Stomach (tissue), 9 donors: Measurements from ENCODE around the gene EDN3. TPM values are rescaled to one million over a fixed set of nuclear protein-coding genes. Genes with fewer than 3 reads are reported as not detected.

Experiments used
- DNase-seq, 2 donors: peaks; one replicate each; pipeline versions ENCODE4 v3.0.0 to v3.0.0-alpha.2; 2013 to 2019
- H3K27ac ChIP-seq, 5 donors: fragments of 200-600 bp in 4 of 5; sonication (generic) in 4 of 5; one replicate each; pipeline ENCODE4 v1.5.1; 2013 to 2019; ENCODE audit warnings: mild to moderate bottlenecking in 1 of 5, moderate library complexity in 1 of 5
- H3K27me3 ChIP-seq, 3 donors: fragments of 200-600 bp; sonication (generic); one replicate each; pipeline ENCODE4 v1.5.1; 2017 to 2019; ENCODE audit warnings: mixed run types in 1 of 3
- H3K36me3 ChIP-seq, 4 donors: fragments of 200-600 bp; sonication (generic); 1 replicate in 3 of 4; 2 replicates in 1 of 4; pipeline ENCODE4 v1.5.1; 2016 to 2019
- H3K4me1 ChIP-seq, 4 donors: fragments of 200-600 bp; sonication (generic); one replicate each; pipeline ENCODE4 v1.5.1; 2016 to 2019
- H3K4me3 ChIP-seq, 4 donors: fragments of 200-600 bp; sonication (generic) in 3 of 4; one replicate each; pipeline ENCODE4 v1.5.1; 2016 to 2019; ENCODE audit warnings: mild to moderate bottlenecking in 1 of 4
- H3K9me3 ChIP-seq, 4 donors: fragments of 200-600 bp; sonication (generic); one replicate each; pipeline ENCODE4 v1.5.1; 2016 to 2019
- EP300 ChIP-seq: sonication (generic); formaldehyde crosslinking; IDR thresholded peaks from one replicate; pipeline ENCODE4 v1.6.1; 2017; ENCODE audit warnings: antibody characterized with exemption
- POLR2A ChIP-seq, 4 donors: fragments of 450-650 bp; IDR thresholded peaks; one replicate each; pipeline ENCODE4 v1.6.1; 2016; ENCODE audit warnings: antibody characterized with exemption in 4 of 4, control low read depth in 2 of 4, mild to moderate bottlenecking in 1 of 4, moderate library complexity in 1 of 4
- POLR2AphosphoS5 ChIP-seq, 3 donors: sonication (generic); formaldehyde crosslinking; IDR thresholded peaks; one replicate each; pipeline ENCODE4 v1.6.1; 2016; ENCODE audit warnings: antibody characterized with exemption in 3 of 3
- WGBS, 5 donors: extraction: QIAGEN DNeasy Blood & Tissue Kit in 3 of 5; methylation state at CpG; one replicate each; pipeline versions ENCODE4 v1.1.5 to v1.1.7; 2013 to 2018; 5-methylcytosine and 5-hydroxymethylcytosine counted together
- intact Hi-C: fragments of 100-400 bp; cut with DNase I; formaldehyde crosslinking; loops from one replicate; pipeline ENCODE4 v1.15.1; 2023; ENCODE audit warnings: low total_unique reads
- polyA plus RNA-seq, 3 donors: library from polyadenylated mRNA; stranded (reverse); fragments of 200-250 nt; gene quantifications; one replicate each; pipeline ENCODE4 v1.2.3, GENCODE V29; 2013
- total RNA-seq, 5 donors: library from RNA; depleted of rRNA; stranded (reverse); fragments of >200 nt; gene quantifications; one replicate each; pipeline versions ENCODE4 v1.1.0 to v1.2.3, GENCODE V29; 2014 to 2016
- TF ChIP-seq, protein P1 (sequence below), 7 experiments: fragments of 450-650 bp in 4 of 7; fragments of 200-600 bp in 3 of 7; sonication (generic) in 3 of 7; IDR thresholded peaks; one replicate each; pipeline ENCODE4 v1.5.1; 2016 to 2019; ENCODE audit warnings: antibody characterized with exemption in 7 of 7, control low read depth in 2 of 7, mild to moderate bottlenecking in 1 of 7
- donor health status: healthy with polysubstance abuse.
- donor health status: Bipolar disorder and iron deficiency.
- donor health status: healthy.

The EDN3 gene
- total and polyA plus RNA-seq, 8 donors: 2.0 to 20.0 (median 4.4) TPM; not detected in 4

DNA sequence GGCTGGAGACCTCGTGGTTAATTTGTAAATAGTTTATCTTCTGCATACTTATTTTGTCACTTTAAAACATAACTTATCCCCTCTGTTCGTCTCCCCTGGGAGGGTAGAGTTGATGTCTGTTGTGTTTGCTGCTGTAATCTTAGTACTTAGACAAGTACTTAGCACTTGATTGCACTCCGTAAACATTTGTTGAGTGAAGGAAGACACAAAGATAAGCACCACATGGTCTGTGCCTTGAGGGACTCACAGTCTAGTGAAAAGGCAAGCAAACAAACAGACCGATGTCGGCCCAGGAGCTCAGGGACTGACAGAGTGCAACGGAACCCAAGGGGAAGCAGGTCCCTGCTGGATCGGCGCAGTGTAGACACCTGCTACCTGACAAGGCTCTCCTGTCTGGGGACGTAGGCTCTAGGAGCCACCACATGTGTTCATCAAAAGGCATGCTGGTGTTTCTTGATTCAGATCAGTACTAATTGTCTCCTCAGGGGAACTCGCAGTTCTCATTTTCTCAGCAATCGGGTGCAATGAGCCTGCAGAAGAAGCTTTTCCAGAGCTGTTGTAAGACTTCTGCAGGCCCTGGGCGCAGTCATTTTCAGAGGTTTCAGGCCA lies 31.4 kb downstream of the EDN3 start:
- Histone ChIP-seq H3K27ac (no peak overlapping the region), H3K9me3 (no peaks in the 10 kb centered on the region), H3K36me3 (no peaks in the 10 kb centered on the region), H3K27me3 (peaks cover 0 to 19% (median 9%) of the 10 kb centered on the region in 3 donors), H3K4me3 (no peak overlapping the region), H3K4me1 (no peaks in the 10 kb centered on the region)
- 41 to 58% (median 44%) methylated on average over 12 of the region's 12 CpGs for WGBS, 5 donors
- no peak for TF ChIP-seq EP300
- TF ChIP-seq, protein P1, sequence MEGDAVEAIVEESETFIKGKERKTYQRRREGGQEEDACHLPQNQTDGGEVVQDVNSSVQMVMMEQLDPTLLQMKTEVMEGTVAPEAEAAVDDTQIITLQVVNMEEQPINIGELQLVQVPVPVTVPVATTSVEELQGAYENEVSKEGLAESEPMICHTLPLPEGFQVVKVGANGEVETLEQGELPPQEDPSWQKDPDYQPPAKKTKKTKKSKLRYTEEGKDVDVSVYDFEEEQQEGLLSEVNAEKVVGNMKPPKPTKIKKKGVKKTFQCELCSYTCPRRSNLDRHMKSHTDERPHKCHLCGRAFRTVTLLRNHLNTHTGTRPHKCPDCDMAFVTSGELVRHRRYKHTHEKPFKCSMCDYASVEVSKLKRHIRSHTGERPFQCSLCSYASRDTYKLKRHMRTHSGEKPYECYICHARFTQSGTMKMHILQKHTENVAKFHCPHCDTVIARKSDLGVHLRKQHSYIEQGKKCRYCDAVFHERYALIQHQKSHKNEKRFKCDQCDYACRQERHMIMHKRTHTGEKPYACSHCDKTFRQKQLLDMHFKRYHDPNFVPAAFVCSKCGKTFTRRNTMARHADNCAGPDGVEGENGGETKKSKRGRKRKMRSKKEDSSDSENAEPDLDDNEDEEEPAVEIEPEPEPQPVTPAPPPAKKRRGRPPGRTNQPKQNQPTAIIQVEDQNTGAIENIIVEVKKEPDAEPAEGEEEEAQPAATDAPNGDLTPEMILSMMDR (IDR thresholded peaks at IDR 0.05): no peak
- intact Hi-C loops: no loop called here
- DNase-seq: no peak

DNA sequence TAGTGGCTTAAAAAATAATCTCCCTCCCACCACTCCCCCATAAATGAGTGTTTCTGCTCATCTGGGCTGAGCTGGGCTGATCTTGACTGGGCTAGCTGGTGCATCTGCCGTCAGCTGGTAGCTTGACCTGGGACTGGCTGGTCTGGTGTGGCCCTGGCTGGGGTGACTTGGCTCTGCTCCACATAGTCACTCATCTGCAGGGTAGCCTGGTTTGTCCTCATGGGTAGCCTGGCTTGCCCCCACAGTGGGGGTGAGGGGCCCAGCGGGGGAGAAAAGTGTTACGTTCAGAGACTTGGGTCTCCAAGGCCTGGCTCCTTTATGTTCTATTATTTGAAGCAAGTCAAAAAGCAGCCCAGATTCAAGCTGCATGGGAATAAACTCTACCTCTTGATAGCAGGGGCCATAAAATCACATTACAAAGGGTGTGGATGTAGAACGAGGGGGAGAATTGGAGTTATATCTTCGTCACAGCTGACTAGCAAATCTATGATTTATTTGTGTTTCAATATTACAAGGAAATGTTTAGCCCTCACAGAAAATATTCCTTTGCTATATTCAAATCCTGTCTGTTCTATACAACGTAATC lies 32.9 kb downstream of the EDN3 start:
- Histone ChIP-seq H3K4me3 (no peak overlapping the region), H3K27ac (no peak overlapping the region), H3K27me3 (peaks cover 0 to 15% (median 7%) of the 10 kb centered on the region in 3 donors), H3K4me1 (no peaks in the 10 kb centered on the region), H3K36me3 (no peaks in the 10 kb centered on the region), H3K9me3 (no peaks in the 10 kb centered on the region)
- no peak for TF ChIP-seq POLR2A (IDR thresholded peaks at IDR 0.05)
- no peak for TF ChIP-seq EP300
- TF ChIP-seq, protein P1 (IDR thresholded peaks at IDR 0.05): no peak
- no peak for TF ChIP-seq POLR2AphosphoS5 (IDR thresholded peaks at IDR 0.05)
- 52 to 83% (median 77%) methylated on average over 6 of the region's 6 CpGs for WGBS, 5 donors
- no peak for DNase-seq
- intact Hi-C loops: no loop called here

DNA sequence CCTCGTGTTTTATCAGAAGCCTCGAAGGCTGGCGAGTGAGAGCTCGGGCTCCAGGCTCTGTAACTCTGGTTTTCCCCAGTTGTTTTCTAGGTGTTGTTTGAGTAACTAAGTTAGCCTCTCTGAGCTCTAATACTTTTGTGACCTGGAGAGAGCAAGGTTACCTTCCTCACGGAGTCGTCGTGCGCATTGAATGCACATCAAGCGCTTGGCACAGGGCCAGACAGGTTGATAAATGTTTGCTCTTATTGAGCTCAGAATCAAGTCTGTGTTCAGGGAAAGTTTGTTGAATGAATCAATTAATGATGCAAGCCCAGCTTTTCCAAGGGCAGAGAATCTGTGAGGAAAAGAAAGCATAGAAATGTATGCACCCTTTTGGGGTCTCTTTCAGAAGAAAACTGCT lies 33.5 kb downstream of the EDN3 start:
- H3K27me3 ChIP-seq: peaks cover 0 to 15% (median 7%) of the 10 kb centered on the region in 3 donors

DNA sequence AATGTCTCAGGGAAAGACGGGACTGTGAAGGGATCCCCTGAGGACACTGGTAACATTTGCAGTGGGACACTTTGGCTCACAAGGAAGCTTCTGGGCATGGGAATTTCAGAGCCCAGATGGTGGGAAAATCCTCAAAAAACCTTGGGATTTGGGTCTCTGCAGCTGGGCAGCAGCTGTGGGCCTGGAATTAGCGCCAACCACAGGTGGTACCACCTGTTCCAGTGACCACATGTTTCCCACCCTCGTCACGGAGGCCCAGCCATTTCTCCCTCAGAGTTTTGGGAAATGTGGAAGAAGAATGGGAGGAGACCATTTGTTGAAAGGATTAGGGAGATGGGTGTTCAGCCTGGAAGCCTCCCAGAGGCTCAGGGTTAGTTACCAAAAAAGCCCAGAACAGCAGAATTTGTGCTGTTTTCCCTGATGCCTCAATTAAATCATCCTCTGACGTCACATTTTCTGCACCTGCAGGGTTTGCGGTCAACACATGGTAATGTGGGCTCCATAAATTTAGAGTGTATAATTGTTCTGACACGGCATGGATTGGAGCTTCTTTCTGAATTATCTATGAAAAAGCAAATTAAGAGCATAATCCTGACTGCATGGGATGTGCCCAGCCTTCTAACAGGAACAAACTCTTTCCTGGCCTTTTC lies 34.4 kb downstream of the EDN3 start:
- no peak overlapping the region for H3K4me3 ChIP-seq
- H3K4me1 ChIP-seq: no peaks in the 10 kb centered on the region
- no peaks in the 10 kb centered on the region for H3K36me3 ChIP-seq
- no peak for DNase-seq
- peaks cover 0 to 19% (median 7%) of the 10 kb centered on the region in 3 donors for H3K27me3 ChIP-seq
- WGBS, 5 donors: 64 to 77% (median 72%) methylated on average over 7 of the region's 7 CpGs
- TF ChIP-seq POLR2AphosphoS5 (IDR thresholded peaks at IDR 0.05): no peak
- TF ChIP-seq POLR2A (IDR thresholded peaks at IDR 0.05): no peak
- no peak for TF ChIP-seq EP300
- TF ChIP-seq, protein P1 (IDR thresholded peaks at IDR 0.05): no peak
- no peaks in the 10 kb centered on the region for H3K9me3 ChIP-seq
- intact Hi-C loops: no loop called here
- H3K27ac ChIP-seq: no peak overlapping the region

More for the DNA sequence above, 33.5 kb downstream of the EDN3 start:
- DNase-seq: no peak
- Histone ChIP-seq H3K4me1 (no peaks in the 10 kb centered on the region), H3K9me3 (no peaks in the 10 kb centered on the region), H3K4me3 (no peak overlapping the region), H3K36me3 (no peaks in the 10 kb centered on the region), H3K27ac (no peak overlapping the region)
- WGBS, 5 donors: 30 to 64% (median 38%) methylated on average over 9 of the region's 9 CpGs
- intact Hi-C loops: no loop called here
- TF ChIP-seq, protein P1 (IDR thresholded peaks at IDR 0.05): no peak
- TF ChIP-seq EP300 (no peak), POLR2AphosphoS5 (IDR thresholded peaks at IDR 0.05) (no peak), POLR2A (IDR thresholded peaks at IDR 0.05) (no peak)
